ENCODE data around the gene VMAC.

The VMAC gene

DNA sequence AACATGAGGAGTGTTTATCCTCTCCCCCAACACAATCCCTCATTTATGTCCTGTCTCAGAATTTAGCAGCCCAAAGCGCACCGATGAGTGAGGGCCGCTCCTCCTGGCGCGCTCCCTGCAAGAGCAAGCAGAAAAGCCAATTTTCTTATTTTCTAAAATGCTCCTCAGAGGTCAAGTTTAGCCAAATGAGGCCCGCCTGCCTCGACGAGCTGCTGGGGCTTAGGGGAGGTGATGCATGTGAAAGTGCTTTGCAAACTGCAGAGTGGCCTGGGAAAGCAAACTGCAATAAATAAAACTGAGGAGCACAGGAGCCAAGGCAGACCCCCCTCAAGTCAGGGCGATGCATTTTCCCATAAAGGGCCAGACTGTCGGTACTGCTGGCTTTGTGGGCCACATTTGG lies 38.4 kb downstream of the VMAC start:
- DNase-seq (ENCODE audit: extremely low read depth, low read depth), result no peak
- TF ChIP-seq, protein P1, sequence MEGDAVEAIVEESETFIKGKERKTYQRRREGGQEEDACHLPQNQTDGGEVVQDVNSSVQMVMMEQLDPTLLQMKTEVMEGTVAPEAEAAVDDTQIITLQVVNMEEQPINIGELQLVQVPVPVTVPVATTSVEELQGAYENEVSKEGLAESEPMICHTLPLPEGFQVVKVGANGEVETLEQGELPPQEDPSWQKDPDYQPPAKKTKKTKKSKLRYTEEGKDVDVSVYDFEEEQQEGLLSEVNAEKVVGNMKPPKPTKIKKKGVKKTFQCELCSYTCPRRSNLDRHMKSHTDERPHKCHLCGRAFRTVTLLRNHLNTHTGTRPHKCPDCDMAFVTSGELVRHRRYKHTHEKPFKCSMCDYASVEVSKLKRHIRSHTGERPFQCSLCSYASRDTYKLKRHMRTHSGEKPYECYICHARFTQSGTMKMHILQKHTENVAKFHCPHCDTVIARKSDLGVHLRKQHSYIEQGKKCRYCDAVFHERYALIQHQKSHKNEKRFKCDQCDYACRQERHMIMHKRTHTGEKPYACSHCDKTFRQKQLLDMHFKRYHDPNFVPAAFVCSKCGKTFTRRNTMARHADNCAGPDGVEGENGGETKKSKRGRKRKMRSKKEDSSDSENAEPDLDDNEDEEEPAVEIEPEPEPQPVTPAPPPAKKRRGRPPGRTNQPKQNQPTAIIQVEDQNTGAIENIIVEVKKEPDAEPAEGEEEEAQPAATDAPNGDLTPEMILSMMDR (IDR thresholded peaks at IDR 0.05; ENCODE audit: low read depth, low read length), result no peak

DNA sequence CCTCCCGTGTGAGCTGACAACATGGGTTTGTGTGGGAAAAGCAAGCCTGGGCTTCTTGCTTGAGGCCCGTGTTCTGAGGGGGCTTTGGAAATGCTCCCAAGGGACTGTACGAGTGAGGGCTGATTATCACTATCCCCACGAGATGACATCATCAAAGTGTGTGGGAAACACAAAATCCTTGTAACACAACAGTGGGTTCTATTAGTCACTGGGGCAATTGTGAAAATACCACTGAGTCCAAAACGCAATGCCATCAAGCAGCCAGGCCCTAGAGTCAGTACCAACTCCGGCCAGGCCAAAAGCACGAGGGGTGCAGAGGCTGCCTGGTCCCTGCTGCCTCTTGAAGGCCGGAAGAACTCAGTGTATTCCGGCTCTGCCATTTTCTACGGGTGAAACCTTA lies 39.0 kb downstream of the VMAC start:
- no peak for DNase-seq (ENCODE audit: extremely low read depth, low read depth)
- TF ChIP-seq, protein P1 (IDR thresholded peaks at IDR 0.05; ENCODE audit: low read depth, low read length), result no peak

- no peak for DNase-seq (ENCODE audit: extremely low read depth, low read depth)
- TF ChIP-seq, protein P1 (IDR thresholded peaks at IDR 0.05; ENCODE audit: low read depth, low read length), result no peak
Observed at GRCh38 chr19:5947435-5947834, 42.8 kb downstream of the VMAC start.

DNA sequence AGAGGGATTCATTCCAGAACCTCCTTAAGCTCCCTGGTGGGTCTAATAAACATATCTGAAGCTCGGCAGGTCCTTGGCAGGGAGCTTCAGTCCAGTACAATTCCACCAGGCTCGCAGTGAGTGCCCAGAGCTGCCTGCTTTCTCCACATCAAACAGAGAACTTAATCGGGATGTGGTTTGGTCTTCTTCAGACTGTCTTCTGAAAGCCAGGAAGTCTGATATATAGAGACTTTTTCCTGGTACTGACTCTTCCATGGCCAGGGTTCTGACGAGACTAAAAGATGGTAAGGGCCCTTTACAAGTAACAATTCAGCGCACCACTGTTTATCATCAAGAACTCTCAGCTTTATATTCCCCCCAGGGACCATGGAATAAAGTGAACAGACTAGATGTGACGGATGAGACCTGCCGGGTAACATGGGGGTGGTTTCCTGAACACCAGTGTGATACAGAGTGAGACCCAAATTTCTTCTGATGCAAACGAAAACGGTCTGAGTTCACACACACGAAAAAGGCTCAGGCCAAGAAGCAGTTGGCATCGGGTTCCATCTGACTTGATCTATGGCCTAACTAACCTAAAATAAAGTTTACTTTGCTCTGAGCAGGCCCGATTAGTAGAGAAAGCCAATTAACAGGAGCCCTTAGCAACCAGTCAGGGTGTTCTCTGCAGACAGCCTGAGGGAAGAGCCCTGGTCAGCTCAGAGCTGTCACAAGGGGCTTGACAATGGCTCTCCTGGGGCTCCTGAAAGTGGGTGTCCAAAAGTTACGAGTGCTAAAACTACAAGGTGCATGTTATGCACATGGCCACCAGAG lies 44.3 kb downstream of the VMAC start:
- DNase-seq (ENCODE audit: extremely low read depth, low read depth), result no peak
- TF ChIP-seq, protein P1 (IDR thresholded peaks at IDR 0.05; ENCODE audit: low read depth, low read length), result no peak

- no peak for DNase-seq (ENCODE audit: extremely low read depth, low read depth)
- TF ChIP-seq, protein P1 (IDR thresholded peaks at IDR 0.05; ENCODE audit: low read depth, low read length), result no peak
Observed at GRCh38 chr19:5949792-5950305, 45.2 kb downstream of the VMAC start.

DNA sequence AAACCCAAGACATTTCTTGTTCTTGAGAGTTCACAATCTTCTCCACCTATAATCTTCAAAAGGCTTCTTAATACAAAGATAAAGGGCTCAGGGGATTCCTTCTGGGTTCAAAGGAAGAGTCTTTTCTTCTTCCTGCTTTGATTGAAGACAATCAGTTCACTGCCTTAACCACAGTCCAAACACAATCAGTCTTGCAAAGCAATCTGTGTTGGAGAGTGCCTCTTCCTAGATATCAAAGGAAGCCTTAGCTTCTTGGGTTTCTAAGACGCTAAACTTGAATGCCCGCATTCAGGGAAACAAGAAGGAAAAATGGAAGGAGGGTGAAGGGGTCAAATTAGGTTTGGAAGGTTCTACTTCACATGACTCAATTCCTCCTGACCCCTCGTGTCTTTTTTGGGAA lies 46.1 kb downstream of the VMAC start:
- TF ChIP-seq, protein P1 (IDR thresholded peaks at IDR 0.05; ENCODE audit: low read depth, low read length), result no peak
- DNase-seq (ENCODE audit: extremely low read depth, low read depth), result no peak

DNA sequence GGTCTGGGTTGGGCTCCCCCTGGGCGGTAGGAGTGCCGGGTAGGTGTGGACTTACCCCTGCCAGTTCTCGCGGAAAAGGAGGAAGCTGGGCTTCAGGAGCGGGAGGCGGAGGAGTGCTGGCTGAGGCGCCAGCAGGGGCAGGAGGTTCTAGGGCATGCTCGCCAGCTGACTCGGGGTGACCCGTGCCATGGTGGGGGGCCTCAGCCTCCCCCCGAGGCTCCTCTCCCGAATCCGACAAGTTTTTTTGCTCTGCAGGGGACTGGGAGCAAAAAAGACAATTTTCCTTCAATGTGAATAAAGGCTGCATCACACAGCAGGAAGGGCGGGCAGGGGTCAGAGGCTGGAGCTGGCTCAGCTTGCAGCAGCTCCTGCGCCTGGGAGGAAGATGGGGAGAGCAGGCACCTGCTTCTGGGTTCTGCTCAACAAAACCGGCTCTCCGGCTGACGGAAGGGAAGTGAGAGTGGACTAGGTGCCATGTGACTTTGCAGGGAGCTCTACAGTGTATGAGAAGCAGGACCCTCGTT lies 46.7 kb downstream of the VMAC start:
- DNase-seq (ENCODE audit: extremely low read depth, low read depth), result no peak
- TF ChIP-seq, protein P1 (IDR thresholded peaks at IDR 0.05; ENCODE audit: low read depth, low read length), result no peak

Data from AG09319 (cell line).